ENCODE measurements around the gene IGF2.

GRCh38 chr11:2176389-2176900, 37.3 kb upstream of the IGF2 start:
- TF ChIP-seq, protein P1, sequence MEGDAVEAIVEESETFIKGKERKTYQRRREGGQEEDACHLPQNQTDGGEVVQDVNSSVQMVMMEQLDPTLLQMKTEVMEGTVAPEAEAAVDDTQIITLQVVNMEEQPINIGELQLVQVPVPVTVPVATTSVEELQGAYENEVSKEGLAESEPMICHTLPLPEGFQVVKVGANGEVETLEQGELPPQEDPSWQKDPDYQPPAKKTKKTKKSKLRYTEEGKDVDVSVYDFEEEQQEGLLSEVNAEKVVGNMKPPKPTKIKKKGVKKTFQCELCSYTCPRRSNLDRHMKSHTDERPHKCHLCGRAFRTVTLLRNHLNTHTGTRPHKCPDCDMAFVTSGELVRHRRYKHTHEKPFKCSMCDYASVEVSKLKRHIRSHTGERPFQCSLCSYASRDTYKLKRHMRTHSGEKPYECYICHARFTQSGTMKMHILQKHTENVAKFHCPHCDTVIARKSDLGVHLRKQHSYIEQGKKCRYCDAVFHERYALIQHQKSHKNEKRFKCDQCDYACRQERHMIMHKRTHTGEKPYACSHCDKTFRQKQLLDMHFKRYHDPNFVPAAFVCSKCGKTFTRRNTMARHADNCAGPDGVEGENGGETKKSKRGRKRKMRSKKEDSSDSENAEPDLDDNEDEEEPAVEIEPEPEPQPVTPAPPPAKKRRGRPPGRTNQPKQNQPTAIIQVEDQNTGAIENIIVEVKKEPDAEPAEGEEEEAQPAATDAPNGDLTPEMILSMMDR (IDR thresholded peaks at IDR 0.05) = no peak
- no peak for TF ChIP-seq POLR2AphosphoS5 (IDR thresholded peaks at IDR 0.05)
- TF ChIP-seq POLR2A (IDR thresholded peaks at IDR 0.05) = no peak
- TF ChIP-seq EP300 (IDR thresholded peaks at IDR 0.05) = no peak
